ELR (cell line): ENCODE measurements around the gene MCF2.
A peak's percentile ranks its signal among the peaks of the same experiment; 100 is the strongest.
"Not testable (repeated sequence)": the region's sequence is repeated elsewhere in the genome, so short reads cannot be mapped to it uniquely, and the experiment has no call there.

Experiments
- DNase-seq: peaks from one replicate; pipeline ENCODE4 v3.0.0-alpha.2; 2015; ENCODE audit warnings: low read depth

The MCF2 gene

DNA sequence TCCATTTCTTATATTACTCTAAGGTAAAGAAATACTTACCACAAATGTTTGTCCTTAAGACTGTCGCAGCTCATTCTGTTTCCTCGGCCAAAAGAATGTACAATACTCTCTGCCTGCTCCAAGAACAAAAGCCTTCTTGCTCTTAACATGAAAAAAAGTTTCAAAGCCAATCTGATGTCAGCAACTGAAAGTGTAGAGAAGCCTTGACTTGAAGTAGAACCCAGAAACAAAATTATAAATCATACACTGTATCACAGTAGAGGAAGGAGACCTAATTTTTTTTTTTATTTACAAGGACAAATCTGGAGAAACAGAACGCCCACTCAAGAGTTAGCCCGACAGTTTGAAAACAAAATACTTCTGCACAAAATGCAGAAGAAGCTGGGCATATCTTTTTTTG lies at the start of gene MCF2:
TSS of gene MCF2 (minus strand) at position 101 of the 400 bp plus-strand sequence. CDS start 56,423 bp downstream, outside the sequence.
- no peak for DNase-seq

GRCh38 chrX:139751053-139751452 lies 43.1 kb upstream of the MCF2 start:
- DNase-seq: no peak

GRCh38 chrX:139750390-139750789 lies 42.4 kb upstream of the MCF2 start:
- DNase-seq: no peak

DNA sequence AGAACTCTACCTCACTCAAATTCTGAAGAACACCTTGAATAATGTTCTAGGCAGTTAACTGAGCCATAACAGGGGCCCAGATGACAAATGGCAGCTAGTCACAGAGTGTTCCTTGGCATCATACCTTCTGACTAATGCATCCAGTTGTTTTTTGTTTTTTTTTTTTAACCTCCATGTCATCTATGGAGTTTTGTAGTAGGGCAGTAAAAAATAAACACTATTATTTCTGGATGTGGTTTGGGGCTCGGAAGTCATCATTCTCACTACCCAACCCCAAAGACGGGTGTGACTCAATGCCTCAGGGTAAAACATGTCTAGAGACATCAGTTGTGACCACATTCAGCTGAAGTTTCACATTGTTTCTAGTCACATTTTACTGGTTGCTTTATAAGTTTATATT lies 31.2 kb upstream of the MCF2 start:
- DNase-seq: peak; percentile 78

GRCh38 chrX:139738581-139738980 lies 30.6 kb upstream of the MCF2 start:
- peak; percentile 30 for DNase-seq

DNA sequence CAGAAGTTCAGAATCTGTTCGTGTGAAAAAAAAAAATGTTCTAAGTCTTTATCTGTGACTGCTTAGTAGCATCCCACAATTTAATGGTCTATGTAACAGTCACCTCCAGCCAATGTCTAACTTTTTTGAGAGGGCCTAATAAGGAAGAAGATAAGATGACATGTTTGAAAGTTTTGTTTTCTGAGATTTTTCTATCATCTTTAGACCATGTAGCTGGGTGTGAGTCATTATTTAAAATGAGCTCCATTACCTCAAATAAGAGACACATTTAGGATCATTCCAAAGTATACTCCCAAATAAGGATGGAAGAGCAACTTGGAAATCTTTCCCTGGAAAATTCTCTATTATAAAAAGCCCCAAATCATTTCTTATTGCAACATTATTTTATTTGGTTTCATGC lies 28.2 kb upstream of the MCF2 start:
- DNase-seq: no peak

DNA sequence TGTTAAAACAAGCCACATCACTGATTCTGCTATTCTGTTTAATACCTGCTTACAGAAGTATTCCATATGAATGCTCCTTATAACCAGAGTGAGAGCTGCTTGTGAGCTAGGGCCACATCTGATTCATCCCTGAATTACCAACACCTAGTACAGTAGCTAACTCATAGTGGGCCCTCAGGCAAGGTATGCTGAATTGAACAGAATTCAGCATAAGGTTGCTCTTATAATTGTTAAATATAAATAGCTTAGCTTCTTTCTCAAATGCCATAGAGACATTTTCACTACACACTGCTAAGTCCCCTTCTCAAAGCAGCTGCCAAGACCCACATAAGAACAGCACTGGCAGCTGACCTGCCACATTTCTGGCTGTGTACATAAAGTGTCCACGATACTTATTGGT lies 27.0 kb upstream of the MCF2 start:
- DNase-seq: no peak

GRCh38 chrX:139725720-139726119 lies 17.8 kb upstream of the MCF2 start:
- DNase-seq: no peak

DNA sequence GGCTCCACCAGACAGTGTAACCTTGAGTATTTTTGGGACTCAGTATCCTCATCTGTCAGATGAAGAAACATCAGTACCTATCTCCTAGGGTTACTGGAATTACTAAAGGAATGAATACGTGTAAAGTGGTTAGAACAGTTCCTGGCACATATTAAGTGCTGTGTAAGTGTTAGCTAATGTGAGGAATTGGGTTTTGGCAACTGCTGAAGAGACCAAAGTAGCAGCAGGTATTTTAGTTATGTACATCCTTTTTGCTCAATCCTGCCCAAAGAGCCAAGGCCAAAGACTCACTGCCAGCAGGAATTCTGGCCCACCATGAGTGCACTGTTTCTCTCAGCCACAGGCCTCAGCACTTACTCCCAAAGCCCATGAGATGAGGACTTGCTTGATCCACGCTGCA lies 16.7 kb upstream of the MCF2 start:
- DNase-seq: no peak

DNA sequence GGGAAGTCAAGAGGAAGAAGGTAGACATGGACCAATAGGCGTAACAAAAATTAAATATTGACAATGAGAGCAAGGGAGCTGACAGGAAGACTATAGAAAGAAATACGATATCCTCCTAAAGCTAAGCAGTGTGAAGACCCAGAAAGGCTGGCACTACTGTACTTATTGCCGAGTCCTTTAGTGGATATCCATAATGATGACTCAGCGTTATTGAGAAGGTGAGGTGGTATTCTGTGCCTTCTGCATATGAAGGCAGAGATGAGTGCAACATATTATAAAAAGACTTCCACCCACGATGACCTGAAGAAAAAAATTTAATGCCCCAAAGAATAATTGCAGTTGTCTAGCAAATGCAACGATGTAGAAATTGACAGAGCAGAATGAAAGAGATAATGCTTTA lies 13.0 kb upstream of the MCF2 start:
- DNase-seq: no peak

DNA sequence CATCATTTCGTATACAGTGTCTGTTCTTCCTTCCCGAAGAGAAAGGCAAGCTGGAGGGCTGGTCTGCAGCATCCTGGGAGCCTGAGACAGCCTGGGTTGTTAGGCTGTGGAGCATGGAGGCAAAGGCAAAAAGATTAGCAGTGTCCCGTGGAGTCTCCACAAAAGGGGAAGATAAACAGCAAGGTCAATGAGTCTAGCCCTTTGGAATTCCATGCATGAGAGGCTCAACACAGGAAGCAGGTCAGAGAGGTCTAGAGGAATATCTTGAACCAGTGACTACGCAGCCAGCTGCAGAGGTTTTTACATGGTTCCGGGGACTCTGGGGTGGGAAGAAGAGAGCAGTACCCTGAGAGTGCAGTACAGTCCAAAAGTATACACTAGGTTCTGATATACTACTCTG lies 12.2 kb upstream of the MCF2 start:
- peak; percentile 72 for DNase-seq

GRCh38 chrX:139702658-139703057 lies 5.3 kb downstream of the MCF2 start:
- no peak for DNase-seq

DNA sequence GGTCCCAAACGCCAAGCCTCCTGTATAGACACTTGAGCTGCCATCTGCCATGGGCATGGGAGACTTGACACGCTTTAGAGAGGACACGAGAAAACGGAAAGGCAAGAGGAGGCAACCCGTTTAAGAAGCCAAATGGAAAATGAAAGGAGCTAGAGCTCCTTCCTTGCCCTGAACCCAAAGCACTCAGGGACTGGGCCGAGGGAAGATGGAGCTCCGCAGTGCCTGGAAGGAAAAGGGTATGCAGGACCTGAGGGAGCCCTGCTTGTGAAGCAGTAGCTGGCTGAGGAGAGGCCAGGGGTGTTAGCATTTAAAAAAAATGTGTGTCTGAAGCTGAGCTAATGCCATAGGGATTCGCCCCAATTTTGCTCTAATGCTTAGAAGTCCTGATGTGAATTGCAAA lies 15.1 kb downstream of the MCF2 start:
- peak; percentile 2 for DNase-seq

GRCh38 chrX:139692506-139692849 lies 15.5 kb downstream of the MCF2 start:
- DNase-seq: peak; percentile 1

DNA sequence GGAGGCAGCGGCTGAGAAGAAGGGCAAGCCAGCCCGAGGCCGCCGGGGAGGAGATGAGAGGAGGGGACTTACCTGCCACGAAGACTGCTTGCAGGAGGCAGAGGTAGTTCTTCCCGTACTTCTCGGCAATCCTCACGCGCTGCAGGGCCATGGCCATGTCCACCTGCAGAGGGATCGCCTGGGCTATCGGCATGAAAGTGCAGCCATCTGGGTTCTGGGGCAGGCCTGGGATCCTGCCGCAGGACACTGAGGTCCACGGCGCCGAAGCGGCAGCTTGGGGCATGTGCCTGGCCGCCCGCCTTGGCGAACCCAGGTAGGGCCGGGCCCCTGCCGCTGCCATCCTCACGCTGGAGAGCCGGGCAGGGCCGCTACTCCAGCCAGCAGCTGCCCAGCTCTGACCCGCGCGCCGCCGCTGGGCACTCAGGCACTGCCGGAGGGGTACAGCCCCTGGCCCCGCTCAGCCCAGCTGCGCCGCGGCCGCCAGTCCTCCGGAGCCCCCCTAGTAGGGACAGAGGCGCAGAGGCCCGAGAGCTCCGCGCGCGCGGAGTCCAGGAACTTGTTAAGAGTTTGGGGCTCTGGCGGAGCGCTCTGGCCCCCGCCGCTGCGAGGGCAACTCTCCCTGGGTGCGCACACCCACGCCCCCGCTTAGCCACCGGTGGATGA lies 16.0 kb downstream of the MCF2 start:
- peak; percentile 4 for DNase-seq

GRCh38 chrX:139691493-139691842 lies 16.5 kb downstream of the MCF2 start:
- peak; percentile 9 for DNase-seq

DNA sequence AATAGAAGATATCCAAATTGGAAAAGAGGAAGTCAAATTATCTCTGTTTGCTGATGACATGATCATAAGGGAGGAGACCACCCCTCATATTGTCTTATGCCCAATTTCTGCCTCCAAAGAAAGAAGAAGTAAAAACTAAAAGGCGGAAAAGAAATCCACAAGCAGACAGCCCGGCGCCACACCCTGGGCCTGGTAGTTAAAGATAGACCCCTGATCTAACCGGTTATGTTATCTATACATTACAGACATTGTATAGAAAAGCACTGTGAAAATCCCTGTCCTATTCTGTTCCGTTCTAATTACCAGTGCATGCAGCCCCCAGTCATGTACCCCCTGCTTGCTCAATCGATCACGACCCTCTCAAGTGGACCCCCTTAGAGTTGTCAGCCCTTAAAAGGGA lies 22.8 kb downstream of the MCF2 start:
- not testable (repeated sequence) for DNase-seq

DNA sequence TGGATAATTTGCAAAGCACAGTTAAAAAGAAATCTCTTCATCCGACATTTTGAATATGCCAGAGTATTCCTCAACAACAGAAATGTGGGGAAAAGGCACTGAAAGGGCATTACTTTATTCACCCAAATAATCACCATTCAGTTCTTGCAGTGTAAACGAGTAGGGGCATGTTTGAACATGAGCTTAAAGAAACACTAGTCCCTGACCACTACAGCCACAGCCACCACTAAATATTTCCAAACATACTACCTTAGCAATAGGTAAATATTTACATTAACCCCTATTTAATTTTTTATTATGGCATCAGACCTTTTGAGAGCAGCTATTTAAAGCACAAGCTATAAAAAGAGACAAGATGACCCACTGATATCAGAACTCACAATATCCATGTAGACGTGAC lies 27.6 kb downstream of the MCF2 start:
- no peak for DNase-seq

DNA sequence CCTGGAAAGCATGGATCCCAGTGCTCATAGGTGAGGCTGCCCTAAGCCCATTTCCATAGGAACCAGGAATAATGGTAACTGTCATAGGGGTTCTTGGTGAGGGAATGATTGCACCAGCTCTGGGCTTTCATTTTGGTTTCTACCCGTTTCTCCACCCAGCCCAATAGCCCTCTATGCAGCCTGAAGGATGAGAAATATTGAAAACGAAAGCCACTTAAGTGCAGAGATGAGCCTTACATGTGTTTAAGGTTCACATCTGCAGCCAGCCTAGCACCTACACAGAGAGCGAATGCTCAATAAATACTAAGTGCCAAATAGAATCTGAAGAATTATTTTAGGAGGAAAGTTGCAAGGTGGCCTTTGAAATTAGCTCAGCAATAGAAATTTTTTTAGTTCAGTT lies 60.4 kb downstream of the MCF2 start:
- DNase-seq: no peak

GRCh38 chrX:139642241-139642927 lies 65.6 kb downstream of the MCF2 start:
- DNase-seq: no peak

DNA sequence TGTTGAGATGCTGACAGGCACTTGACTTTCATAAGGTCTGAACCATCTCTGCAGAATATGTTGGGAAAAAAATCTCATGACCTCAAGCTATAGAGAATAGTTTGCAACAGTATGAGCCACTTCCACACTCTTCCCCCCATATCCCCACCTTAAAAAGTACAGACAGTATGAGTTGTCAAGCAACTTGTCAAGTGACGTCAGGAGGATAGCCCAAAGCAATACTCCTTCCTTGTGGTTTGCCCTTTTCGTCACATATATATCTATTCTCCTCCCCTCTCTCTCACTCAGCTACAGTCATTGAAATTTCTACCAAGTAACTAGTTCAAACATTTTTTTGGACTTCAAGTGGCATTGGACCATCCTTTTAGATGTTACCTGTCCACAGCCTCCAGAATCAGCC lies 67.7 kb downstream of the MCF2 start:
- peak; percentile 0 for DNase-seq

DNA sequence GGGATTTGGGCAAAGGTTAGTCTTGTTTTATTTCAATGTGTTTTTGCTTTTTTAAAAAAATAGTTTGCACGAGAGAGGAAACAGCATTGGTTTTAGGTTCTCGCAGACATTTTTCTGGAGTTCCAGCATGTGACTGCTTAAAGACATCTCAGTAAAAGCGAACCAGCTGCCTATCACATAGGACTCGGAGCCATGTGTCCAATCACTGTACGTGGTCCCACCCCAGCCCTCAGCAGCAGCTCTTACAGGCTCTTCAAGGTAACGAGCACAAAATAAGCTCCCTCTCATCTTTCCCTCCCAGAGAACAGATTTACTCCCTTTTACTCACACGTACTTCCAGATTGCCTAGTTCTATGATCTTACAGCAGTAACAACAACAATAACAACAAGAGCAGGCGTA lies 68.7 kb downstream of the MCF2 start:
- no peak for DNase-seq

DNA sequence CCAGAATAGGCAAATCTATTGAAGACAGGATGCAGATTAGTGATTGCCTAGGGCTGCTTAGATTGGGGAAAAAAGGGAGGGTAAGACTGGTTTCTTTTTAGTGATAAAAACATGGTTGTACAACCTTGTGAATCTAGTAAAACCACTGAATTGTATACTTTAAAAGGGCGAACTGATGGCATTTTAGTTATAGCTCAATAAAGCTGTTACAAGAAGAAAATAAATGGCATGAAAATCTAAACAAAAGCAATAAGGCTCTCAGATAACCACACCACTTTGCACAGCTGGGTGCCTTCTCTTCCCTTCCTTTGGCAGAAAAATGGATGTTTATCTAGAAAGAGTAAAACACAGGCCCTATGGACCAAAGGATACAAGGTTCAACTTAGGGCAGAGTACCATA lies 107.9 kb downstream of the MCF2 start:
- DNase-seq: no peak

- no peak for DNase-seq
These were observed 111.9 kb downstream of the MCF2 start for GRCh38 chrX:139596068-139596467.
